Calu3 (cell line): ENCODE measurements around the gene CFAP210. TPM values are rescaled to one million over a fixed set of nuclear protein-coding genes. Genes with fewer than 3 reads are reported as not detected.

Experiments
- BruUV-seq: library from RNA; stranded (reverse); fragments of 400-500 nt; replicated peaks from 2 replicates; lab custom pipeline; 2021; lab: Mats Ljungman, UMichigan
- CTCF ChIA-PET: fragments of 300-600 bp; sonication (Branson Sonifier 250); formaldehyde crosslinking; loops from one replicate; lab custom pipeline; 2022; ENCODE audit warnings: antibody characterized with exemption; lab: Charles Lee
- DNase-seq: peaks from one replicate; pipeline ENCODE4 v3.0.0; 2022
- H3K27ac Mint-ChIP-seq: one replicate; pipeline ENCODE4 v1.8.0; 2022; ENCODE audit warnings: mixed read lengths; ENCODE audit not compliant: unreplicated experiment
- H3K27me3 Mint-ChIP-seq: one replicate; pipeline ENCODE4 v1.8.0; 2022; ENCODE audit warnings: mixed read lengths; ENCODE audit not compliant: unreplicated experiment
- H3K36me3 Mint-ChIP-seq: one replicate; pipeline ENCODE4 v1.8.0; 2022; ENCODE audit warnings: mild to moderate bottlenecking, moderate library complexity, mixed read lengths; ENCODE audit not compliant: insufficient read depth, unreplicated experiment
- H3K4me1 Mint-ChIP-seq: one replicate; pipeline ENCODE4 v1.8.0; 2022; ENCODE audit warnings: mild to moderate bottlenecking, low read depth, mixed read lengths; ENCODE audit not compliant: unreplicated experiment
- H3K4me3 Mint-ChIP-seq: one replicate; pipeline ENCODE4 v1.8.0; 2022; ENCODE audit warnings: mild to moderate bottlenecking, low read depth, moderate library complexity, mixed read lengths; ENCODE audit not compliant: unreplicated experiment
- H3K9me3 Mint-ChIP-seq: one replicate; pipeline ENCODE4 v1.8.0; 2022; ENCODE audit warnings: low read depth, mixed read lengths; ENCODE audit not compliant: unreplicated experiment
- CTCF ChIP-seq: fragments of 200-600 bp; IDR thresholded peaks from one replicate; pipeline ENCODE4 v1.8.0; 2022; ENCODE audit warnings: antibody characterized with exemption; ENCODE audit not compliant: unreplicated experiment
- intact Hi-C: fragments of 100-400 bp; cut with micrococcal nuclease; formaldehyde crosslinking; loops from one replicate; pipeline ENCODE4 v1.10.0; 2022; ENCODE audit not compliant: unreplicated experiment
- total RNA-seq: library from RNA; stranded (reverse); gene quantifications from 2 replicates; pipeline ENCODE4 v1.2.3, GENCODE V29; 2022

The CFAP210 gene
- total RNA-seq, 1 experiment from 2014 or later: not detected

GRCh38 chr2:169696381-169696780, 2.2 kb upstream of the CFAP210 start:
- no peak overlapping the region for H3K4me3 Mint-ChIP-seq
- no peaks in the 10 kb centered on the region for H3K9me3 Mint-ChIP-seq
- intact Hi-C loops: no loop called here
- peaks cover 35% of the 10 kb centered on the region for H3K36me3 Mint-ChIP-seq
- no TSS peak for BruUV-seq
- no peak for TF ChIP-seq CTCF
- no peak for DNase-seq
- peaks cover 9% of the 10 kb centered on the region for H3K4me1 Mint-ChIP-seq
- no peaks in the 10 kb centered on the region for H3K27me3 Mint-ChIP-seq
- CTCF ChIA-PET: interaction anchor here (0.7 kb wide), 3 partner anchors 35 to 728 kb away, joined by 3 to 5 read pairs (median 3); no protein-coding TSS in a partner anchor
- H3K27ac Mint-ChIP-seq: no peak overlapping the region

GRCh38 chr2:169694894-169695260, 672 bp upstream of the CFAP210 start:
- Mint-ChIP-seq H3K27me3 (no peaks in the 10 kb centered on the region), H3K36me3 (peaks cover 35% of the 10 kb centered on the region), H3K4me3 (peak overlapping the region; percentile 86), H3K9me3 (peaks cover 4% of the 10 kb centered on the region), H3K4me1 (peaks cover 9% of the 10 kb centered on the region), H3K27ac (peak overlapping the region; percentile 97)
- CTCF ChIA-PET: interaction anchor here (0.6 kb wide), 1 partner anchor 82 kb away, joined by 4 read pairs; no protein-coding TSS in a partner anchor
- BruUV-seq: no TSS peak
- no peak for TF ChIP-seq CTCF
- no peak for DNase-seq
- intact Hi-C loops: no loop called here

- peak; percentile 34 for DNase-seq
- CTCF ChIA-PET: interaction anchor here (0.6 to 1.1 kb wide), 2 partner anchors 10 to 241 kb away, joined by 3 to 6 read pairs; no protein-coding TSS in a partner anchor
- intact Hi-C loops: no loop called here
- peak; percentile 10 for TF ChIP-seq CTCF
- Mint-ChIP-seq H3K27ac (peak overlapping the region; percentile 97), H3K4me3 (peak overlapping the region; percentile 86), H3K9me3 (peaks cover 9% of the 10 kb centered on the region), H3K27me3 (no peaks in the 10 kb centered on the region), H3K4me1 (peaks cover 9% of the 10 kb centered on the region), H3K36me3 (peaks cover 35% of the 10 kb centered on the region)
- BruUV-seq: TSS peak; percentile 80
These were observed 845 bp downstream of the CFAP210 start for GRCh38 chr2:169693360-169693759.

- H3K9me3 Mint-ChIP-seq: peaks cover 12% of the 10 kb centered on the region
- peaks cover 35% of the 10 kb centered on the region for H3K36me3 Mint-ChIP-seq
- intact Hi-C loops: no loop called here
- no TSS peak for BruUV-seq
- no peaks in the 10 kb centered on the region for H3K27me3 Mint-ChIP-seq
- TF ChIP-seq CTCF: no peak
- no peak for DNase-seq
- no peak overlapping the region for H3K27ac Mint-ChIP-seq
- CTCF ChIA-PET: no interaction called here
- H3K4me3 Mint-ChIP-seq: no peak overlapping the region
- H3K4me1 Mint-ChIP-seq: peaks cover 9% of the 10 kb centered on the region
These were observed 1.5 kb downstream of the CFAP210 start for GRCh38 chr2:169692718-169693117.
